Measurements from ENCODE around the gene EFCAB6.

EFCAB6 gene

GRCh38 chr22:43622886-43623285, 189.2 kb downstream of the EFCAB6 start:
- no peak for DNase-seq
- TF ChIP-seq POLR2A (IDR thresholded peaks at IDR 0.05; ENCODE audit: low read length) (no peak), GATA1 (IDR thresholded peaks at IDR 0.05; ENCODE audit: low read depth, low read length) (no peak)

- no peak for DNase-seq
- TF ChIP-seq GATA1 (IDR thresholded peaks at IDR 0.05; ENCODE audit: low read depth, low read length): no peak
- TF ChIP-seq POLR2A (IDR thresholded peaks at IDR 0.05; ENCODE audit: low read length): no peak
Measured at GRCh38 chr22:43620197-43620596, 191.9 kb downstream of the EFCAB6 start.

GRCh38 chr22:43618517-43618916, 193.6 kb downstream of the EFCAB6 start:
- TF ChIP-seq POLR2A (IDR thresholded peaks at IDR 0.05; ENCODE audit: low read length) (no peak), GATA1 (IDR thresholded peaks at IDR 0.05; ENCODE audit: low read depth, low read length) (no peak)

GRCh38 chr22:43616645-43617044, 195.5 kb downstream of the EFCAB6 start:
- TF ChIP-seq POLR2A (IDR thresholded peaks at IDR 0.05; ENCODE audit: low read length): no peak
- TF ChIP-seq GATA1 (IDR thresholded peaks at IDR 0.05; ENCODE audit: low read depth, low read length): no peak
- DNase-seq: no peak

More at GRCh38 chr22:43618517-43618916, 193.6 kb downstream of the EFCAB6 start:
- no peak for DNase-seq

GRCh38 chr22:43600265-43600664, 211.8 kb downstream of the EFCAB6 start:
- TF ChIP-seq POLR2A (IDR thresholded peaks at IDR 0.05; ENCODE audit: low read length) (no peak), GATA1 (IDR thresholded peaks at IDR 0.05; ENCODE audit: low read depth, low read length) (no peak)
- DNase-seq: no peak

GRCh38 chr22:43592476-43592875, 219.6 kb downstream of the EFCAB6 start:
- DNase-seq: peak in 1 of 2 experiments; percentile 8
- TF ChIP-seq GATA1 (IDR thresholded peaks at IDR 0.05; ENCODE audit: low read depth, low read length) (no peak), POLR2A (IDR thresholded peaks at IDR 0.05; ENCODE audit: low read length) (no peak)

- no peak for DNase-seq
- TF ChIP-seq POLR2A (IDR thresholded peaks at IDR 0.05; ENCODE audit: low read length): no peak
- no peak for TF ChIP-seq GATA1 (IDR thresholded peaks at IDR 0.05; ENCODE audit: low read depth, low read length)
Measured at GRCh38 chr22:43591380-43591779, 220.7 kb downstream of the EFCAB6 start.

GRCh38 chr22:43587574-43587973, 224.5 kb downstream of the EFCAB6 start:
- DNase-seq: no peak
- TF ChIP-seq POLR2A (IDR thresholded peaks at IDR 0.05; ENCODE audit: low read length) (no peak), GATA1 (IDR thresholded peaks at IDR 0.05; ENCODE audit: low read depth, low read length) (no peak)

- TF ChIP-seq POLR2A (IDR thresholded peaks at IDR 0.05; ENCODE audit: low read length) (no peak), GATA1 (IDR thresholded peaks at IDR 0.05; ENCODE audit: low read depth, low read length) (no peak)
- no peak for DNase-seq
Measured at GRCh38 chr22:43583501-43583900, 228.6 kb downstream of the EFCAB6 start.

- TF ChIP-seq POLR2A (IDR thresholded peaks at IDR 0.05; ENCODE audit: low read length) (no peak), GATA1 (IDR thresholded peaks at IDR 0.05; ENCODE audit: low read depth, low read length) (no peak)
Measured at GRCh38 chr22:43582394-43582793, 229.7 kb downstream of the EFCAB6 start.

GRCh38 chr22:43580271-43580750, 231.8 kb downstream of the EFCAB6 start:
- no peak for DNase-seq
- TF ChIP-seq GATA1 (IDR thresholded peaks at IDR 0.05; ENCODE audit: low read depth, low read length) (no peak), POLR2A (IDR thresholded peaks at IDR 0.05; ENCODE audit: low read length) (no peak)

More at GRCh38 chr22:43582394-43582793, 229.7 kb downstream of the EFCAB6 start:
- DNase-seq: no peak

GRCh38 chr22:43574738-43575137, 237.4 kb downstream of the EFCAB6 start:
- DNase-seq: no peak
- TF ChIP-seq POLR2A (IDR thresholded peaks at IDR 0.05; ENCODE audit: low read length) (no peak), GATA1 (IDR thresholded peaks at IDR 0.05; ENCODE audit: low read depth, low read length) (no peak)

GRCh38 chr22:43572710-43573109, 239.4 kb downstream of the EFCAB6 start:
- DNase-seq: no peak
- TF ChIP-seq POLR2A (IDR thresholded peaks at IDR 0.05; ENCODE audit: low read length) (no peak), GATA1 (IDR thresholded peaks at IDR 0.05; ENCODE audit: low read depth, low read length) (no peak)

GRCh38 chr22:43571181-43571580, 240.9 kb downstream of the EFCAB6 start:
- DNase-seq: no peak
- TF ChIP-seq GATA1 (IDR thresholded peaks at IDR 0.05; ENCODE audit: low read depth, low read length) (no peak), POLR2A (IDR thresholded peaks at IDR 0.05; ENCODE audit: low read length) (no peak)

- TF ChIP-seq GATA1 (IDR thresholded peaks at IDR 0.05; ENCODE audit: low read depth, low read length) (no peak), POLR2A (IDR thresholded peaks at IDR 0.05; ENCODE audit: low read length) (no peak)
- no peak for DNase-seq
Measured at GRCh38 chr22:43570531-43571165, 241.5 kb downstream of the EFCAB6 start.

Data from erythroblast (primary cell).